Smooth muscle cell (in vitro differentiated cells): ENCODE results near the gene KCND2. TPM values are rescaled to one million over a fixed set of nuclear protein-coding genes. Genes with fewer than 3 reads are reported as not detected.

Source experiments
- DNase-seq: peaks from one replicate; lab custom pipeline; 2025; ENCODE audit not compliant: unreplicated experiment; lab: John Stamatoyannopoulos, UW
- H2AFZ ChIP-seq: fragments of 200-600 bp; sonication (generic); 2 replicates; pipeline ENCODE4 v1.6.0; 2016; ENCODE audit warnings: antibody characterized with exemption, low read depth, mild to moderate bottlenecking
- H3F3A ChIP-seq: fragments of 200-600 bp; sonication (generic); 2 replicates; pipeline ENCODE4 v1.6.0; 2017; ENCODE audit warnings: antibody characterized with exemption, low read depth
- H3K27ac ChIP-seq: fragments of 200-600 bp; sonication (generic); 2 replicates; pipeline ENCODE4 v1.5.1; 2016; ENCODE audit warnings: low read depth, mild to moderate bottlenecking
- H3K27me3 ChIP-seq: fragments of 200-600 bp; sonication (generic); 2 replicates; pipeline ENCODE4 v1.6.1; 2016; ENCODE audit warnings: low read depth, mild to moderate bottlenecking
- H3K36me3 ChIP-seq: fragments of 200-600 bp; sonication (generic); 2 replicates; pipeline ENCODE4 v1.5.1; 2016; ENCODE audit warnings: low read depth
- H3K4me1 ChIP-seq: fragments of 200-600 bp; sonication (generic); 2 replicates; pipeline ENCODE4 v1.5.1; 2016; ENCODE audit warnings: low read depth
- H3K4me2 ChIP-seq: fragments of 200-600 bp; sonication (generic); 2 replicates; pipeline ENCODE4 v1.6.0; 2016; ENCODE audit warnings: mild to moderate bottlenecking
- H3K4me3 ChIP-seq: fragments of 200-600 bp; sonication (generic); 2 replicates; pipeline ENCODE4 v1.5.1; 2016; ENCODE audit warnings: mild to moderate bottlenecking
- H3K79me2 ChIP-seq: fragments of 200-600 bp; sonication (generic); 2 replicates; pipeline ENCODE4 v1.6.0; 2016; ENCODE audit warnings: low read depth, mild to moderate bottlenecking
- H3K9ac ChIP-seq: fragments of 200-600 bp; sonication (generic); 2 replicates; pipeline ENCODE4 v1.6.0; 2016; ENCODE audit warnings: low read depth
- H3K9me3 ChIP-seq: fragments of 200-600 bp; sonication (generic); replicated peaks from 2 replicates; pipeline ENCODE4 v1.5.1; 2016; ENCODE audit warnings: low read depth
- H4K20me1 ChIP-seq: fragments of 200-600 bp; sonication (generic); 2 replicates; pipeline ENCODE4 v1.6.0; 2016; ENCODE audit warnings: low read depth
- CTCF ChIP-seq: fragments of 200-600 bp; sonication (generic); IDR thresholded peaks from 2 replicates; pipeline ENCODE4 v1.5.1; 2017; ENCODE audit warnings: borderline replicate concordance, mild to moderate bottlenecking, antibody characterized with exemption; ENCODE audit not compliant: insufficient read depth, poor library complexity, severe bottlenecking
- WGBS: methylation state at CpG from one replicate; pipeline ENCODE4 v1.1.7; 2016; ENCODE audit warnings: low lambda C conversion rate; 5-methylcytosine and 5-hydroxymethylcytosine counted together
- polyA plus RNA-seq: library from polyadenylated mRNA; unstranded; fragments of >200 nt; fragmentation: Nextera tagmentation; extraction: Ambion mirVana; gene quantifications from 2 replicates; pipeline ENCODE4 v1.2.1, GENCODE V29; 2016
- total RNA-seq: library from RNA; depleted of rRNA; stranded (reverse); fragments of >200 nt; gene quantifications from 2 replicates; pipeline ENCODE4 v1.2.3, GENCODE V29; 2014

The KCND2 gene
- total and polyA plus RNA-seq, 2 experiments from 2014 or later = 1.6 to 2.9 TPM

- H3K9me3 ChIP-seq = no peaks in the 10 kb centered on the region
- no peaks in the 10 kb centered on the region for H3K79me2 ChIP-seq
- no peak overlapping the region for H2AFZ ChIP-seq
- DNase-seq = no peak
- H3K4me1 ChIP-seq = peaks cover 14% of the 10 kb centered on the region
- WGBS = 78% methylated on average over 2 of the region's 2 CpGs
- TF ChIP-seq CTCF = no peak
- H3K27ac ChIP-seq = no peak overlapping the region
- no peaks in the 10 kb centered on the region for H4K20me1 ChIP-seq
- H3K9ac ChIP-seq = no peak overlapping the region
- H3K36me3 ChIP-seq = no peaks in the 10 kb centered on the region
- H3K4me2 ChIP-seq = no peak overlapping the region
- H3K27me3 ChIP-seq = no peaks in the 10 kb centered on the region
- H3K4me3 ChIP-seq = no peak overlapping the region
- no peaks in the 10 kb centered on the region for H3F3A ChIP-seq
Observed at GRCh38 chr7:120400806-120401455, 128.0 kb downstream of the KCND2 start.

- Histone ChIP-seq H3K9ac (no peak overlapping the region), H3K4me3 (no peak overlapping the region), H3K27ac (no peak overlapping the region), H4K20me1 (no peaks in the 10 kb centered on the region), H3K36me3 (no peaks in the 10 kb centered on the region), H3K79me2 (no peaks in the 10 kb centered on the region), H3K4me2 (peak overlapping the region; percentile 47), H2AFZ (no peak overlapping the region), H3K27me3 (no peaks in the 10 kb centered on the region), H3K9me3 (no peaks in the 10 kb centered on the region), H3F3A (no peaks in the 10 kb centered on the region), H3K4me1 (peaks cover 14% of the 10 kb centered on the region)
- DNase-seq = no peak
- 66% methylated on average over 4 of the region's 4 CpGs for whole genome bisulfite sequencing
- no peak for TF ChIP-seq CTCF
Observed at GRCh38 chr7:120402079-120402767, 129.2 kb downstream of the KCND2 start.

GRCh38 chr7:120402801-120403200 lies 129.8 kb downstream of the KCND2 start:
- no peaks in the 10 kb centered on the region for H3K27me3 ChIP-seq
- H3K9me3 ChIP-seq = no peaks in the 10 kb centered on the region
- peak overlapping the region; percentile 47 for H3K4me2 ChIP-seq
- 56% methylated on average over 1 of the region's 1 CpG for WGBS
- H3K79me2 ChIP-seq = no peaks in the 10 kb centered on the region
- H3K4me1 ChIP-seq = peaks cover 14% of the 10 kb centered on the region
- no peak for DNase-seq
- no peaks in the 10 kb centered on the region for H3F3A ChIP-seq
- TF ChIP-seq CTCF = no peak
- H2AFZ ChIP-seq = no peak overlapping the region
- no peak overlapping the region for H3K27ac ChIP-seq
- no peak overlapping the region for H3K4me3 ChIP-seq
- no peaks in the 10 kb centered on the region for H4K20me1 ChIP-seq
- H3K36me3 ChIP-seq = no peaks in the 10 kb centered on the region
- H3K9ac ChIP-seq = no peak overlapping the region
